ENCODE measurements around the gene OR1K1. TPM values are rescaled to one million over a fixed set of nuclear protein-coding genes. Genes with fewer than 3 reads are reported as not detected.
"Not testable (repeated sequence)": the region's sequence is repeated elsewhere in the genome, so short reads cannot be mapped to it uniquely, and the experiment has no call there.

The OR1K1 gene
- total RNA-seq, 1 donor from 2014 or later: not detected

DNA sequence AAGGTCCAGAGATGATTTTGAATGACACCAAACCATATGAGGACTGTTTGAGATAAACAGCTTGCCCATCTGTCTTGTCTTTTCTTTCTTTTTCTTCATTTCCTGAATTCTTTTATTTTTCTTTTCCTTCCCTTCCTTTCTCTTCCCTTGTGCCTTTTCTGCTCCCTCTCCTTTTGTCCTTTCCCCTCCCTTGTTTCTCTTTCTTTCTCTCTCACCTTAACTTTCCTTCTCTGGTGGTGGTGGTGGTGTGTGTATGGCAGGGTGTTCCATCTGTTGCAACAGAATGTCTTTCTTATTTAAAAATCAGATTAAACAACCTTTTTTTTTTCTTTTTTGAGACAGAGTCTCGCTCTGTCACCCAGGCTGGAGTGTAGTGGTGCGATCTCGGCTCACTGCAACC is 32.3 kb downstream of the OR1K1 start:
- no peaks in the 10 kb centered on the region for H3K9me3 Mint-ChIP-seq (ENCODE audit: unreplicated experiment)
- H3K27ac ChIP-seq (ENCODE audit: low read depth, low read length): no peak overlapping the region
- no peaks in the 10 kb centered on the region for H3K27me3 ChIP-seq (ENCODE audit: insufficient read depth, low read length)
- H3K4me2 ChIP-seq (ENCODE audit: low read length): no peak overlapping the region
- no peak overlapping the region for H3K4me3 ChIP-seq (ENCODE audit: insufficient read depth, low read depth, low read length)
- H3K9me3 ChIP-seq (ENCODE audit: insufficient read depth, low read depth, low read length): no peaks in the 10 kb centered on the region
- H4K20me1 ChIP-seq (ENCODE audit: insufficient read depth, low read length): peaks cover 5% of the 10 kb centered on the region
- no peak overlapping the region for H3K4me3 Mint-ChIP-seq (ENCODE audit: unreplicated experiment)
- H2AFZ ChIP-seq (ENCODE audit: low read depth, low read length): no peak overlapping the region
- H3K27ac Mint-ChIP-seq (ENCODE audit: unreplicated experiment): no peak overlapping the region
- H3K36me3 Mint-ChIP-seq (ENCODE audit: low read depth, unreplicated experiment): no peaks in the 10 kb centered on the region
- no peak for TF ChIP-seq CTCF (IDR thresholded peaks at IDR 0.05; ENCODE audit: insufficient read depth, low read depth, low read length)
- TF ChIP-seq EZH2 (IDR thresholded peaks at IDR 0.05; ENCODE audit: insufficient read depth, low read length): no peak
- H3K4me1 Mint-ChIP-seq (ENCODE audit: low read depth, unreplicated experiment): peaks cover 3% of the 10 kb centered on the region
- no peaks in the 10 kb centered on the region for H3K27me3 Mint-ChIP-seq (ENCODE audit: low read depth, unreplicated experiment)
- peaks cover 4% of the 10 kb centered on the region for H3K4me1 ChIP-seq (ENCODE audit: insufficient read depth, low read length)
- peaks cover 8% of the 10 kb centered on the region for H3K79me2 ChIP-seq (ENCODE audit: insufficient read depth, low read length)
- FAIRE-seq (no peak), DNase-seq (ENCODE audit: low read depth) (no peak)
- H3K36me3 ChIP-seq (ENCODE audit: insufficient read depth, low read length): no peaks in the 10 kb centered on the region
- no peak overlapping the region for H3K9ac ChIP-seq (ENCODE audit: low read length)

DNA sequence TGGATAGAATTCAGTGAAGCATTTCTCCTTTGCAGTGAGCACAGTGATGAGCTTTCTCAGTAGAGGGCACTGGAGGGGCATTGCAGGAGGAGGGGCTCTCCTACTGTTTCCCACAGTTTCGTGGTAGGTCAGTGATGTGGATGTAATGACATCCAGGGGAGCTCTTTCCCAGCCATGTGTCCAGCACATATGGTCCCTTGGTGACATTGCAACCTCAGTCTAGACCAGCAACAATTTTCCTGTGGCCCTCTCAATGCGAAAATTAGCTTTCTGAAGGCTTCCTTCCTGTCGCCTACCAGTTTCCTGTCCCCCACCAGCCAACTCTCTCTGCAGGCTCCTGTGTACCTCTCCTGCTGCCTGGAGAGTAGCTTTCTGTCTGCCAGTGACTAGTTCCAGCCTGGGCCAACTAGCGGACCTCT is 35.4 kb downstream of the OR1K1 start:
- Mint-ChIP-seq H3K27ac (ENCODE audit: unreplicated experiment) (no peak overlapping the region), H3K36me3 (ENCODE audit: low read depth, unreplicated experiment) (no peaks in the 10 kb centered on the region), H3K4me1 (ENCODE audit: low read depth, unreplicated experiment) (no peaks in the 10 kb centered on the region), H3K9me3 (ENCODE audit: unreplicated experiment) (no peaks in the 10 kb centered on the region), H3K27me3 (ENCODE audit: low read depth, unreplicated experiment) (no peaks in the 10 kb centered on the region), H3K4me3 (ENCODE audit: unreplicated experiment) (no peak overlapping the region)
- Histone ChIP-seq H3K36me3 (ENCODE audit: insufficient read depth, low read length) (no peaks in the 10 kb centered on the region), H3K27ac (ENCODE audit: low read depth, low read length) (no peak overlapping the region), H4K20me1 (ENCODE audit: insufficient read depth, low read length) (no peaks in the 10 kb centered on the region), H3K79me2 (ENCODE audit: insufficient read depth, low read length) (no peaks in the 10 kb centered on the region), H3K4me2 (ENCODE audit: low read length) (no peak overlapping the region), H3K4me3 (ENCODE audit: insufficient read depth, low read depth, low read length) (no peak overlapping the region), H3K9me3 (ENCODE audit: insufficient read depth, low read depth, low read length) (no peaks in the 10 kb centered on the region), H3K9ac (ENCODE audit: low read length) (no peak overlapping the region), H3K27me3 (ENCODE audit: insufficient read depth, low read length) (no peaks in the 10 kb centered on the region), H3K4me1 (ENCODE audit: insufficient read depth, low read length) (no peaks in the 10 kb centered on the region), H2AFZ (ENCODE audit: low read depth, low read length) (no peak overlapping the region)
- TF ChIP-seq CTCF (IDR thresholded peaks at IDR 0.05; ENCODE audit: insufficient read depth, low read depth, low read length) (no peak), EZH2 (IDR thresholded peaks at IDR 0.05; ENCODE audit: insufficient read depth, low read length) (no peak)
- DNase-seq (ENCODE audit: low read depth) (no peak), FAIRE-seq (no peak)

DNA sequence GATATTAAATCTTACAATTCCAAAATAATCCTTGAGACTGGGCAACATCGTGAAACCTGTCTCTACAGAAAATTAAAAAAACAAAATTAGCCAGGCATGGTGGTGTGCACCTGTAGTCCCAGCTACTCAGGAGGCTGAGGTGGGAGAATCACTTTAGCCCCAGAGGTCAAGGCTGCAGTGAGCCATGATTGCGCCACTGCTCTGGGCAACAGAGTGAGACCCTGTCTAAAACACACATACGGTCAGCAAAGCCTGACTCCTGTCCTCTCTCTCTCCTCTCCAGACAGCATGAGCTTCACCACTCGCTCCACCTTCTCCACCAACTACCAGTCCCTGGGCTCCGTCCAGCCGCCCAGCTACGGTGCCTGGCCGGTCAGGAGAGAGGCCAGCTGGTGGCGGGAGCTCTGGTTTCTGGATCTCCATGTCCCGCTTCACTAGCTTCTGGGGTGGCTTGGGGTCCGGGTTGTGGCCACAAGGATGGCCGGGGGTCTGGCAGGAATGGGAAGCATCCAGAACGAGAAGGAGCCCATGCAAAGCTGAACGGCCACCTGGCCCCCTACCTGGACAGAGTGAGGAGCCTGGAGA is 37.4 kb downstream of the OR1K1 start:
- no peaks in the 10 kb centered on the region for H3K79me2 ChIP-seq (ENCODE audit: insufficient read depth, low read length)
- FAIRE-seq (no peak), DNase-seq (ENCODE audit: low read depth) (no peak)
- Mint-ChIP-seq H3K27ac (ENCODE audit: unreplicated experiment) (no peak overlapping the region), H3K9me3 (ENCODE audit: unreplicated experiment) (no peaks in the 10 kb centered on the region), H3K27me3 (ENCODE audit: low read depth, unreplicated experiment) (no peaks in the 10 kb centered on the region), H3K36me3 (ENCODE audit: low read depth, unreplicated experiment) (no peaks in the 10 kb centered on the region), H3K4me3 (ENCODE audit: unreplicated experiment) (no peak overlapping the region), H3K4me1 (ENCODE audit: low read depth, unreplicated experiment) (no peaks in the 10 kb centered on the region)
- H3K4me1 ChIP-seq (ENCODE audit: insufficient read depth, low read length): no peaks in the 10 kb centered on the region
- H3K27ac ChIP-seq (ENCODE audit: low read depth, low read length): no peak overlapping the region
- TF ChIP-seq CTCF (IDR thresholded peaks at IDR 0.05; ENCODE audit: insufficient read depth, low read depth, low read length) (no peak), EZH2 (IDR thresholded peaks at IDR 0.05; ENCODE audit: insufficient read depth, low read length) (no peak)
- H3K4me2 ChIP-seq (ENCODE audit: low read length): no peak overlapping the region
- H3K9ac ChIP-seq (ENCODE audit: low read length): no peak overlapping the region
- H3K4me3 ChIP-seq (ENCODE audit: insufficient read depth, low read depth, low read length): no peak overlapping the region
- no peak overlapping the region for H2AFZ ChIP-seq (ENCODE audit: low read depth, low read length)
- no peaks in the 10 kb centered on the region for H4K20me1 ChIP-seq (ENCODE audit: insufficient read depth, low read length)
- no peaks in the 10 kb centered on the region for H3K36me3 ChIP-seq (ENCODE audit: insufficient read depth, low read length)
- H3K27me3 ChIP-seq (ENCODE audit: insufficient read depth, low read length): no peaks in the 10 kb centered on the region
- no peaks in the 10 kb centered on the region for H3K9me3 ChIP-seq (ENCODE audit: insufficient read depth, low read depth, low read length)

DNA sequence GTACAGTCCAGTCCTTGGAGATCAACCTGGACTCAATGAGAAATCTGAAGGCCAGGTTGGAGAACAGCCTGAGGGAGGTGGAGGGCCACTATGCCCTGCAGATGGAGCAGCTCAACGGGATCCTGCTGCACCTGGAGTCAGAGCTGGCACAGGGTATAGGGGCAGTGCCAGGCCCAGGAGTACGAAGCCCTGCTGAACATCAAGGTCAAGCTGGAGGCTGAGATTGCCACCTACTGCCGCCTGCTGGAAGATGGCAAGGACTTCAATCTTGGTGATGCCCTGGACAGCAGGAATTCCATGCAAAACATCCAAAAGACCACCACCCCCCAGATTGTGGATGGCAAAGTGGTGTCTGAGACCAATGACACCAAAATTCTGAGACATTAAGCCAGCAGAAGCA is 38.5 kb downstream of the OR1K1 start:
- not testable (repeated sequence) for H3K27ac ChIP-seq (ENCODE audit: low read depth, low read length); H3K4me1 Mint-ChIP-seq (ENCODE audit: low read depth, unreplicated experiment); H3K79me2 ChIP-seq (ENCODE audit: insufficient read depth, low read length); H3K27me3 Mint-ChIP-seq (ENCODE audit: low read depth, unreplicated experiment); H3K36me3 ChIP-seq (ENCODE audit: insufficient read depth, low read length); H4K20me1 ChIP-seq (ENCODE audit: insufficient read depth, low read length); H3K9me3 ChIP-seq (ENCODE audit: insufficient read depth, low read depth, low read length); H3K4me3 ChIP-seq (ENCODE audit: insufficient read depth, low read depth, low read length); DNase-seq (ENCODE audit: low read depth); H3K4me3 Mint-ChIP-seq (ENCODE audit: unreplicated experiment); H3K36me3 Mint-ChIP-seq (ENCODE audit: low read depth, unreplicated experiment); H3K27me3 ChIP-seq (ENCODE audit: insufficient read depth, low read length); H3K27ac Mint-ChIP-seq (ENCODE audit: unreplicated experiment); FAIRE-seq; H2AFZ ChIP-seq (ENCODE audit: low read depth, low read length); H3K9ac ChIP-seq (ENCODE audit: low read length); H3K4me1 ChIP-seq (ENCODE audit: insufficient read depth, low read length); H3K9me3 Mint-ChIP-seq (ENCODE audit: unreplicated experiment); H3K4me2 ChIP-seq (ENCODE audit: low read length)
